Fibroblast of skin of right quadriceps (primary cell): ENCODE results near the gene MTIF2.
"Not testable (repeated sequence)": the region's sequence is repeated elsewhere in the genome, so short reads cannot be mapped to it uniquely, and the experiment has no call there.

ENCODE experiments used
- DNase-seq: peaks from one replicate; pipeline ENCODE4 v3.0.0-alpha.2; 2013

MTIF2 gene

DNA sequence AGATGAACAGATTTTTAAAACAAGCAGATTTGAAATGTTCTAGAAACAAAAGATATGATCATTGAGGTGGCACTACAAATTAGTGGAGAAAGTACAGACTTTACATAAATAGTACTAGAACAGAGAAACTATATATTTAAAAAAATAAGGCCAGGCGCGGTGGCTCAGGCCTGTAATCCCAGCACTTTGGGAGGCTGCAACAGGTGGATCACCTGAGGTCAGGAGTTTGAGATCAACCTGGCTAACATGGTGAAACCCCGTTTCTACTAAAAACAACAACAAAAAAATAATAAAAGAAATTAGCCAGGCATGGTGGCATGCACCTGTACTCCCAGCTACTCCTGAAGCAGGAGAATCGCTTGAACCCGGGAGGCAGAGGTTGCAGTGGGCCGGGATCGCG, 82.2 kb downstream of the MTIF2 start:
- DNase-seq: not testable (repeated sequence)
